ENCODE measurements around the gene STX5.
"Not testable (repeated sequence)": the region's sequence is repeated elsewhere in the genome, so short reads cannot be mapped to it uniquely, and the experiment has no call there.

STX5 gene

DNA sequence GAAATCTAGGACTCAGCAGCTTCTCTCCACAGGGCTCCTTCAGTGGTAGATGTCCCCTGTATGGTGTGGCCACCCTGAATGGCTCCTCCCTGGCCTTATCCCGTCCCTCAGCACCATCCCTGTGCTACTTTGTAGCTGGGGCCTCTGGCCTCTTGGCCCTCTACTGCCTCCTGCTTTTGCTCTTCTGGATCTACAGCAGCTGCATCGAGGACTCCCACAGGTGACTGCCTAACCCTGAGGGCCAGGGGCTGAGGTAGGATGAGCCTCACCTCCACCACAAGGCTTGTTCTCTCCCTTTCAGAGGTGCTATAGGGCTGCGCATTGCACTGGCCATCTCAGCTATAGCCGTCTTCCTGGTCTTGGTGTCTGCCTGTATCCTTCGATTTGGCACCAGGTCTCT is 42.9 kb downstream of the STX5 start:
- in situ Hi-C loops (cut with MboI; ENCODE audit: low sequenced_read_pairs), result no loop called here

- in situ Hi-C loops (cut with MboI; ENCODE audit: low sequenced_read_pairs), result no loop called here
These were observed 44.7 kb downstream of the STX5 start, which contains the start of gene TMEM179B for GRCh38 chr11:62787005-62787759. Gene TMEM179B (plus strand): TSS chr11:62787402. CDS start chr11:62787432, 30 bp downstream.

- in situ Hi-C loops (cut with MboI; ENCODE audit: low sequenced_read_pairs), result no loop called here
These were observed 45.4 kb downstream of the STX5 start for GRCh38 chr11:62786318-62787004.

DNA sequence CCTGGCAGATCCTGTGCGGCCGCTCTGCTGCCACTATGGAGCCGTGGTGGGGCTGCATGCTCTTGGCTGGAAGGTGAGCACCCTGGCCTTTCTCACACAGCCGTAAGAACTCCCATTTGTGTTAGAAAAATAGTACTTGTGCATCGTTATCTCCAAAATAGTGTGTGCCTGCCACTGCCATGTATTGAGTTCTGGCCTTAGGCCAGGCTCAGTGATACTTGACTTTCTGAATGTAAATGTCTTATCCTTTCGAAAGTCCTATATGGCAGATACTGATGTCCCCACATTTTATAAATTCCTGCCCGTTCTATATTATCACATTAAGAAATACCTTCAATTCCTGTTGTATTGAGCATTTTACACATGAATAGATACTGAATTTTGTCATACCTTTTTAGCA is 49.1 kb downstream of the STX5 start:
- in situ Hi-C loops (cut with MboI; ENCODE audit: low sequenced_read_pairs), result no loop called here

GRCh38 chr11:62778441-62778840 is 53.4 kb downstream of the STX5 start:
- in situ Hi-C loops (cut with MboI; ENCODE audit: low sequenced_read_pairs), result no loop called here

DNA sequence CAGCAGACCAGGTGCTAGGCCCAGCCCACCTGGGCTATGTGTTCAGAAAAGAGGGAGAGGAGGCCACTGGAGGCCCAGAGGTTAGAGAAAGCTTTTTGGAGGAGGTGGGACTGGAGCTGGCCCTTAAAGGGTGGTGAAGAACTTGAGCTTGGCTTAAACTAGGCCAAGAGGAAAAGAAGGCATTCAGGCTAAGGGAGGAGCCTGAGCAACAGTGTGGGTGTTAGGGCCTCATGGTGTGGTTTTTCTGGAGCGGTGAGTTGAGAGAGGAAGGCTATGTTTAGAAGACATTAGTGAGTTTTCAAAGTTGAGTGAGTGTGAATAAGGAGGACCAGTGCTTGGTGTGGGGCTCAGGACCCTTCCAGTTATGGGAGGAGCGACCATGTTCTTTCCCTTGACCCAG is 54.5 kb downstream of the STX5 start:
- in situ Hi-C loops (cut with MboI; ENCODE audit: low sequenced_read_pairs), result no loop called here

GRCh38 chr11:62775646-62776045 is 56.2 kb downstream of the STX5 start:
- in situ Hi-C loops (cut with MboI; ENCODE audit: low sequenced_read_pairs), result no loop called here

GRCh38 chr11:62774407-62774806 is 57.4 kb downstream of the STX5 start:
- in situ Hi-C loops (cut with MboI; ENCODE audit: low sequenced_read_pairs), result no loop called here

- in situ Hi-C loops (cut with MboI; ENCODE audit: low sequenced_read_pairs), result no loop called here
These were observed 60.5 kb downstream of the STX5 start, which contains the start of gene TAF6L for GRCh38 chr11:62771144-62772021. Gene TAF6L (plus strand): TSS chr11:62771396. CDS start chr11:62775784, 4,388 bp downstream.

DNA sequence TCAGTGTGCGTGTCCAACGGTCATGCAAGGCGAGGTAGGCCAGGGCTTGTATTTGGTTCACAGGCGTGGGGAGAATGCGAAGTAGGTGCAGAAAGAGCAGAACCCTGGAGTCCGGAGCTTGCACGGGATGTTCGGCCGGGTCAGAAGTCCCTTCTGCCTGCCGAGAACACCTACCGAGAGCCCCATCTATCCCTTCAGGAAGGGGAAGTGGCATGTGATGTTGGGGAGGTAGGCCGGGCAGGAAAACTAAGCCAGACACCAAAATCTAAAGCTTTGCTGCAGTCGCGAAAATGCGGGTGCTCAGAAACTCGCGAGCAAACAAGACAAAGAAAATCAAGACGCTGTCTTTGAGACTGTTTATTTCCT is 61.1 kb downstream of the STX5 start:
- in situ Hi-C loops (cut with MboI; ENCODE audit: low sequenced_read_pairs), result no loop called here

- in situ Hi-C loops (cut with MboI; ENCODE audit: low sequenced_read_pairs), result not testable (repeated sequence)
These were observed 71.0 kb downstream of the STX5 start for GRCh38 chr11:62760867-62761227.

DNA sequence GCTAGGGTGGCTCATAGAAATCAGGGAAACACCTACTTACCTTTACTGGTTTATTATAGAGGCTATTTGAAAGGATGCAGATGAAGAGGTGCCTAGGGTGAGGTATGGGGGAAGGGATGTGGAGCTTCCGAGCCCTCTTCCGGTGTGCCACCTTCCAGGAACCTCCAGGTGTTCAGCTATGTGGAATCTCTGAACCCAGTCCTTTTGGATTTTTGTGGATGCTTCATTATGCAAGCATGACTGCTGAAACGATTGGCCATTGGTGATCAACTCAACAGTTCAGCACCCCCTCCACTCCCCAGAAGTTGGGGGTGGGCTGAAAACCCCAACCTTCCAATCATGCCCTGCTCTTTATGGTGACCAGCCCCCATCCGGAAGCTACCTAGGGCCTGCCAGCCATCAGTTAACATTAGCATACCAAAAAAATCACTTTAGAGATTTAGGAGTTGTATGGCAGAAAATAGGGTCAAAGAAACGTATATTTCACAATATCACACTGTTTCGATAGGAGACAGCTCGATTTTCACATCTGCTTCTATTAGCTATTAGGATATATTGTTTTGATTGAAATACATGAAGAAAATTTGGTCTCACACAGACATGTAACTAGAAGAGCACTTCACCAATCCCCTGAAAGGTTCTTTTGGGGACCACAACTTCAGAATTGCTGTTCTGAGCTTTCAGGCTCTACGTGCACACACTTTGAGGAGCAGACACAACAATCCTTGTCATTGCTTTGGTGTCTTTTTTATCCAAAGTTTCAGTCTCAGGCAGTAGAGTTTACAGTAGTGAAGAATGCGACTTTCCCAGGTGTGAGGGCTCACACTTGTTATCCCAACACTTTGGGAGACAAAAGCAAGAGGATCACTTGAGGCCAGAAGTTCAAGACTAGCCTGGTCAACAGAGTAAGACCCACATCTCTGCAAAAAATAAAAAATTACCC is 73.7 kb downstream of the STX5 start:
- in situ Hi-C loops (cut with MboI; ENCODE audit: low sequenced_read_pairs), result no loop called here

All from HL-60/S4 treated with phorbol 12-myristate 13-acetate at 8.2 ng/mL for 4 days and 3 days (cell line).